H1 (cell line): ENCODE results near the gene TOMM6. TPM values are rescaled to one million over a fixed set of nuclear protein-coding genes. Genes with fewer than 3 reads are reported as not detected.

Experiments used
- CTBP2 ChIP-seq: IDR thresholded peaks from 2 replicates; pipeline ENCODE4 v1.7.0; 2011; ENCODE audit warnings: borderline replicate concordance, mild to moderate bottlenecking, moderate library complexity, mixed read lengths, low read length; ENCODE audit not compliant: insufficient read depth, insufficient read length
- JUN ChIP-seq: IDR thresholded peaks from 2 replicates; pipeline ENCODE4 v1.6.1; 2011; ENCODE audit warnings: low read depth, mild to moderate bottlenecking, improper control_type of control experiment, low read length
- JUND ChIP-seq: IDR thresholded peaks from 2 replicates; pipeline ENCODE4 v1.6.1; 2011; ENCODE audit warnings: mild to moderate bottlenecking, improper control_type of control experiment, low read length
- KDM5A ChIP-seq: fragments of 200-600 bp; IDR thresholded peaks from 2 replicates; pipeline ENCODE4 v1.7.1; 2012; ENCODE audit warnings: mild to moderate bottlenecking, low read length, inconsistent platforms, mixed read lengths
- RXRA ChIP-seq: IDR thresholded peaks from 2 replicates; pipeline ENCODE4 v1.6.1; 2011; ENCODE audit warnings: low read depth, mild to moderate bottlenecking, low read length, moderate library complexity; ENCODE audit not compliant: insufficient read depth
- SAP30 ChIP-seq: fragments of 300-600 bp; sonication (generic); IDR thresholded peaks from 2 replicates; pipeline ENCODE4 v1.7.1; 2012; ENCODE audit warnings: low read length, moderate library complexity, mild to moderate bottlenecking, inconsistent platforms; ENCODE audit not compliant: insufficient read depth, insufficient replicate concordance
- TCF12 ChIP-seq: IDR thresholded peaks from 2 replicates; pipeline ENCODE4 v1.6.1; 2011; ENCODE audit warnings: low read depth, mild to moderate bottlenecking, low read length
- ZNF274 ChIP-seq: IDR thresholded peaks from 2 replicates; pipeline ENCODE4 v1.7.0; 2012; ENCODE audit warnings: low read length, borderline replicate concordance; ENCODE audit errors: extremely low read depth
- polyA plus RNA-seq, 7 experiments: library from polyadenylated mRNA; depleted of rRNA in 3 of 7; stranded (reverse) in 5 of 7; unstranded in 2 of 7; fragments of >200 nt in 5 of 7; fragments of 200-250 nt in 2 of 7; gene quantifications; 1 replicate in 5 of 7; 2 replicates in 1 of 7; 4 replicates in 1 of 7; pipeline versions ENCODE4 v1.2.1 to v1.2.3, GENCODE V29; 2011 to 2013; ENCODE audit warnings: missing spikeins in 2 of 7, mixed read lengths in 2 of 7
- total RNA-seq: library from RNA; stranded (reverse); fragmentation: NEBNext Ultra II Directional; extraction: Animal tissue kit (Norgen Biotek cat#: 25700); gene quantifications from 2 replicates; pipeline ENCODE4 v1.2.1, GENCODE V29; 2021

The TOMM6 gene
- total and polyA plus RNA-seq, 2 of the 8 experiments (the other 6 are each of a cell fraction or from before 2014, with no cell fraction given), result 228 to 560 TPM

DNA sequence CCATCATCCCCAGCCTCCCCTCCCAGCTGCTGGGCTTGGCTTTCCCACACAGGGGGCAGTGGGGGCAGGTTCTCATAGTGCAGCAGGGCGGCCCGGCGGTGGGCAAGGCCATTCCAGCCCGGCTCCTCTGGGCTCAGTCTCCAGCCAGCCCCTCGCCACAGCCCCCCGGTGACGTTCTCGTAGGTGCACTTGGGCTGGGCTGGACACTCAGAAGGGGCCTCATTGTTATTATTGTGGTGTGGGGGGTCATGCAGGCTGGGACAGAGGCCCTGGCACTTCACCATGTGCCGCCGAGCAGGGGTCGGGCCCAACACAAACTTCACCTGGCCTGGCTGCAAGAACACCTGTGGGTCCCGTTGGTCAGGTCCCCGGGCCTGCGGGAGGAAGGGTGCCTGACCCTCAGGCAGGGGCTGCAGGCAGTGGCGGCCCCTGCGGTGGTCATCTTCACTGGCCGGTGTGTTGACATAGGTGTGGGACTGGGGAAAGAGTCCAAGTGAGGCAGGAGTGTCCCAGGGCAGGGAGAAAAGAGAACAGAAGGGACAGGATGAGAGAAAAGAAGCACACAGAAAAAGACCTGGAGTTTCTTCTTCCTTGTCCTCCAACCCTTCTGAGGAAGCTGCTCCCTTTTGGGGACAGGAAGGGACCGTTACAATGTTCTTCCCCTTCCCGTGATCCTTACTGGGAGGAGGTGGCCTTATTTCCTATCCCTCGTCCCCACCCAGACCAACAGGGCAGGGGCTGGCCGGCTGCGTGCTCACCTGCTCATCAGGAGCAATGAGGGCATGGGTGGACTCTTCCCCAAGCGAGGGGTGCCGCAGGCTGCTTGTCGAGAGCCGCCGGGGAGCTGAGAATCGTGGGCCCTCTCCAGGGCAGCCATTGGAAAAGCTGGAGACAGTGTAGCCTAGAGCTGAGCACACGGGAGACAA lies 16.2 kb upstream of the TOMM6 start (continued):
- TF ChIP-seq SAP30 (no peak), JUND (no peak), RXRA (no peak), CTBP2 (no peak), TCF12 (no peak), JUN (no peak), KDM5A (no peak), ZNF274 (no peak)
